OCI-LY7 (cell line): Measurements from ENCODE around the gene RRM1. TPM values are rescaled to one million over a fixed set of nuclear protein-coding genes. Genes with fewer than 3 reads are reported as not detected.
A peak's percentile ranks its signal among the peaks of the same experiment; 100 is the strongest.

ENCODE experiments used
- Bru-seq: library from RNA; stranded (reverse); fragments of 400-500 nt; gene quantifications from one replicate; lab custom pipeline; 2021; lab: Mats Ljungman, UMichigan
- BruChase-seq, 2 experiments: library from RNA; stranded (reverse); fragments of 400-500 nt; gene quantifications; one replicate each; lab custom pipeline; 2021; lab: Mats Ljungman, UMichigan
- BruUV-seq: library from RNA; stranded (reverse); fragments of 400-500 nt; replicated peaks from 2 replicates; lab custom pipeline; 2021; lab: Mats Ljungman, UMichigan
- CTCF ChIA-PET: fragments of 300-600 bp; sonication (Branson Sonifier 250); formaldehyde crosslinking; loops from one replicate; lab custom pipeline; 2022; ENCODE audit warnings: antibody characterized with exemption; ENCODE audit not compliant: unreplicated experiment; lab: Charles Lee
- POLR2A ChIA-PET: fragments of 300-600 bp; sonication (Branson Sonifier 250); formaldehyde crosslinking; loops from one replicate; lab custom pipeline; 2022; ENCODE audit warnings: antibody characterized with exemption; lab: Charles Lee
- DNase-seq: peaks from one replicate; pipeline ENCODE4 v3.0.0-alpha.2; 2015; ENCODE audit warnings: low spot score
- H2AFZ ChIP-seq: fragments of 200-600 bp; sonication (generic), shearing (Covaris generic); 2 replicates; pipeline ENCODE4 v1.6.1; 2014; ENCODE audit warnings: mild to moderate bottlenecking, antibody characterized with exemption, low read length, moderate library complexity
- H3K27ac ChIP-seq: fragments of 200-600 bp; sonication (generic); 2 replicates; pipeline ENCODE4 v1.5.1; 2014; ENCODE audit warnings: mixed run types, low read depth, mild to moderate bottlenecking, moderate library complexity, low read length, inconsistent platforms; ENCODE audit not compliant: poor library complexity, severe bottlenecking
- H3K36me3 ChIP-seq: fragments of 200-600 bp; sonication (generic); 2 replicates; pipeline ENCODE4 v1.6.1; 2014; ENCODE audit warnings: mild to moderate bottlenecking, antibody characterized with exemption, low read length, moderate library complexity, mixed read lengths; ENCODE audit not compliant: insufficient read depth
- H3K4me1 ChIP-seq: fragments of 200-600 bp; sonication (generic); 2 replicates; pipeline ENCODE4 v1.5.1; 2014; ENCODE audit warnings: mild to moderate bottlenecking, low read length; ENCODE audit not compliant: insufficient read depth, poor library complexity, severe bottlenecking
- H3K4me2 ChIP-seq: fragments of 200-600 bp; sonication (generic); 2 replicates; pipeline ENCODE4 v1.6.1; 2014; ENCODE audit warnings: mild to moderate bottlenecking, low read length
- H3K4me3 ChIP-seq: fragments of 200-600 bp; sonication (generic); 2 replicates; pipeline ENCODE4 v1.5.1; 2014; ENCODE audit warnings: mild to moderate bottlenecking, low read depth, low read length; ENCODE audit not compliant: poor library complexity, severe bottlenecking
- H3K79me2 ChIP-seq: fragments of 200-600 bp; sonication (generic); 2 replicates; pipeline ENCODE4 v1.6.1; 2016; ENCODE audit warnings: low read depth, mild to moderate bottlenecking, low read length, moderate library complexity, mixed read lengths; ENCODE audit not compliant: insufficient read depth
- H3K9me2 ChIP-seq: fragments of 200-600 bp; sonication (generic); 2 replicates; pipeline ENCODE4 v1.6.1; 2016; ENCODE audit warnings: mild to moderate bottlenecking, low read length, mixed read lengths; ENCODE audit not compliant: insufficient read depth
- H3K9me3 ChIP-seq: fragments of 200-600 bp; sonication (generic); 2 replicates; pipeline ENCODE4 v1.6.1; 2014; ENCODE audit warnings: mild to moderate bottlenecking, mixed run types, low read length, mixed read lengths
- H4K20me1 ChIP-seq: fragments of 200-600 bp; sonication (generic); 2 replicates; pipeline ENCODE4 v1.6.1; 2014; ENCODE audit warnings: mild to moderate bottlenecking, antibody characterized with exemption, low read length, moderate library complexity, mixed read lengths; ENCODE audit not compliant: insufficient read depth
- EZH2phosphoT487 ChIP-seq: fragments of 200-600 bp; sonication (generic); IDR thresholded peaks from 2 replicates; pipeline ENCODE4 v1.6.1; 2018; ENCODE audit warnings: low read depth, borderline replicate concordance, mild to moderate bottlenecking, mixed run types, antibody characterized with exemption, low read length, moderate library complexity, mixed read lengths
- intact Hi-C: fragments of 100-400 bp; cut with micrococcal nuclease; formaldehyde crosslinking; loops from one replicate; pipeline ENCODE4 v1.10.0; 2022; ENCODE audit not compliant: unreplicated experiment
- long read RNA-seq: library from polyadenylated mRNA; stranded (forward); transcript quantifications from one replicate; pipeline ENCODE4 v2.0.0, GENCODE V29; 2022
- total RNA-seq, 2 experiments: library from RNA; depleted of rRNA in 1 of 2; stranded (reverse); fragments of >200 nt in 1 of 2; shearing (Covaris generic) in 1 of 2; gene quantifications; 2 replicates each; pipeline ENCODE4 v1.2.3, GENCODE V29; 2014 to 2022
- TF ChIP-seq, protein P1 (sequence below): fragments of 200-600 bp; sonication (generic); conservative IDR thresholded peaks from 2 replicates; pipeline ENCODE4 v1.5.1; 2014; ENCODE audit warnings: mild to moderate bottlenecking, antibody characterized with exemption, low read length, moderate library complexity, mixed read lengths

Gene RRM1
- total RNA-seq (2014; rRNA removed; shearing (Covaris generic)) (122 and 123 TPM in 2 replicates), total RNA-seq (2022) (162 and 163 TPM in 2 replicates), Bru-seq, nascent RNA (percentile 92 among the genes with signal in this experiment), BruChase-seq, experiment 1, labeled RNA remaining after a 6-hour chase (percentile 95 among the genes with signal in this experiment), BruChase-seq, experiment 2, labeled RNA remaining after a 2-hour chase (percentile 90 among the genes with signal in this experiment)
- long read RNA-seq, transcript RRM1-201 (19 exons, 3,076 nt) = major isoform, 402 of 463 reads
- long read RNA-seq, partial matches to known transcripts = 34 of 463 reads
- long read RNA-seq, other reads (novel, unspliced or antisense) = 24 of 463 reads

DNA sequence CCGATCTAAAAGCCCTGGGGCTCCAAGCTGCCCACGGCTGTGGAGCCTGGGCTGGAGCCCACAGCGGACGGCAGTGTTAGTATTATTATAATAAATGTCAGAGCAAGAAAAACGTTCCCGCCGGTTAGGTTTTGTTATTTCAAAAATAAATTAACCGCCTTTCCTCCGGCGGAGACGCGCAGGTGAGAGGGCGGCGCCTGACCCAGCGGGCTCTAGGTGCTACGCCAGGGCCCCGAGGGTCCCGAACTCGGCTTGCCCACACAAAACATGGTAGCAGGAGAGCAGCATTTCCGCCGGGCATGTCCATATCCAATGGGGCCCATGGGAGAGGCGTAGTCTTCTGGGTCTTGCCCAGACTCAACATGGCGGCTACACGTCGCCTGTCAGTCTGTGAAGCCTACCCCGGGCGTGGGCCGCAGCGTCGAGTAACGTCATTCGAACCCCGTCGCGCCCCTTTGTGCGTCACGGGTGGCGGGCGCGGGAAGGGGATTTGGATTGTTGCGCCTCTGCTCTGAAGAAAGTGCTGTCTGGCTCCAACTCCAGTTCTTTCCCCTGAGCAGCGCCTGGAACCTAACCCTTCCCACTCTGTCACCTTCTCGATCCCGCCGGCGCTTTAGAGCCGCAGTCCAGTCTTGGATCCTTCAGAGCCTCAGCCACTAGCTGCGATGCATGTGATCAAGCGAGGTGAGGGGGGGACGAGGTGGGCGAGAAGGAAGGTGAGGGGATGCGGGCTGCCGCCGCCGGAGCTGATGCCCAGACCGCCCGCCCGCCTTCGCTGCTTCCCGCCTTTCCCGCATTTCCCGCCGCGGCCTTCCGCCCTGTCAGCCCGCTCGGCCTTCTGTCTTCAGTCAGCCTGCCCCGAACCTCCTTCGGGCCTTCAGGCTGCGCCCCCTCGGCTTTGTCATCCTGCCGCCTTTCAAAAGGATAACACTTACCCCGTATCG, at the start of gene RRM1:
Gene RRM1 (plus strand): TSS at position 452 of the 944 bp plus-strand sequence. CDS start 214 bp downstream, at position 666.
- H2AFZ ChIP-seq = peak within 1 kb of the TSS; percentile 90
- peak within 1 kb of the TSS; percentile 72 for H3K27ac ChIP-seq
- POLR2A ChIA-PET = interaction anchor here (0.6 to 1.6 kb wide), 5 partner anchors 10 to 435 kb away, joined by 3 to 6 read pairs (median 3); partner anchors contain the start of gene STIM1
- peaks cover 40% of the 10 kb centered on the region for H3K4me1 ChIP-seq
- DNase-seq = peak; percentile 97
- intact Hi-C loops = no loop called here
- CTCF ChIA-PET = interaction anchor here (0.6 kb wide), 1 partner anchor 235 kb away, joined by 3 read pairs; no protein-coding TSS in a partner anchor
- TF ChIP-seq EZH2phosphoT487 = no peak
- TF ChIP-seq, protein P1, sequence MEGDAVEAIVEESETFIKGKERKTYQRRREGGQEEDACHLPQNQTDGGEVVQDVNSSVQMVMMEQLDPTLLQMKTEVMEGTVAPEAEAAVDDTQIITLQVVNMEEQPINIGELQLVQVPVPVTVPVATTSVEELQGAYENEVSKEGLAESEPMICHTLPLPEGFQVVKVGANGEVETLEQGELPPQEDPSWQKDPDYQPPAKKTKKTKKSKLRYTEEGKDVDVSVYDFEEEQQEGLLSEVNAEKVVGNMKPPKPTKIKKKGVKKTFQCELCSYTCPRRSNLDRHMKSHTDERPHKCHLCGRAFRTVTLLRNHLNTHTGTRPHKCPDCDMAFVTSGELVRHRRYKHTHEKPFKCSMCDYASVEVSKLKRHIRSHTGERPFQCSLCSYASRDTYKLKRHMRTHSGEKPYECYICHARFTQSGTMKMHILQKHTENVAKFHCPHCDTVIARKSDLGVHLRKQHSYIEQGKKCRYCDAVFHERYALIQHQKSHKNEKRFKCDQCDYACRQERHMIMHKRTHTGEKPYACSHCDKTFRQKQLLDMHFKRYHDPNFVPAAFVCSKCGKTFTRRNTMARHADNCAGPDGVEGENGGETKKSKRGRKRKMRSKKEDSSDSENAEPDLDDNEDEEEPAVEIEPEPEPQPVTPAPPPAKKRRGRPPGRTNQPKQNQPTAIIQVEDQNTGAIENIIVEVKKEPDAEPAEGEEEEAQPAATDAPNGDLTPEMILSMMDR = no peak
- H3K4me3 ChIP-seq = peak within 1 kb of the TSS; percentile 97
- peaks cover 6% of the 10 kb centered on the region for H4K20me1 ChIP-seq
- BruUV-seq = no TSS peak
- H3K36me3 ChIP-seq = peaks cover 37% of the 10 kb centered on the region
- H3K9me3 ChIP-seq = no peaks in the 10 kb centered on the region
- peaks cover 47% of the 10 kb centered on the region for H3K79me2 ChIP-seq
- no peaks in the 10 kb centered on the region for H3K9me2 ChIP-seq
- peak within 1 kb of the TSS; percentile 96 for H3K4me2 ChIP-seq

DNA sequence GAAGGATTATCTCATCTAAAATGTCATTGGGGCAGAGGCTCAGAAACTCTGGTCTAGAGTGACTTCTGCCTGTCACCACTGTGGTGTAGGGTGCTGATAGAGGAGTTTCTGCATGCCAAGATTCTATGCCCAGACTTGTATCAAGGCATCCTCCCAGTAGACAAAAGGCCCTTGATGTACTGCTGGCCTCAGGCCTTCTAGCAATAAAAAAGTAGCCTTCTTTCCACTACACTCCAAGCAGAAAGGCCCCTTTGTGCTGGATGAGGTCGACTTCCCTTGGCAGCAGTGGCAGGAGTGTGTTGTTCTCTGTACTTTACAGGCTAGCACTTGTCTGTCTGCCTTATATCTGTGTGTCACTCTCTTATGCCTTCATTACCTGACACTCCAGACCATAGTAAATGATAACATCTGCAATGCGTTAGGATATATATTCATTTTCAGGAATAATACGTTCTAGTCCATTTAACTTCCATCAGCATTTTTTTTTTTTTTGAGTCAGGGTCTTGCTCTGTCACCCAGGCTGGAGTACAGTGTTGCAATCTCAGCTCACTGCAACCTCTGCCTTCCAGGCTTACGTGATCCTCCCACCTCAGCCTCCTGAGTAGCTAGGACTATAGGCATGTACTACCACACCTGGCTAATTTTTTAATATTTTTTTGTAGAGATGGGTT, 49.5 kb upstream of the RRM1 start:
- Histone ChIP-seq H3K79me2 (no peaks in the 10 kb centered on the region), H3K27ac (no peak overlapping the region), H3K9me2 (no peaks in the 10 kb centered on the region), H4K20me1 (no peaks in the 10 kb centered on the region), H2AFZ (no peak overlapping the region), H3K9me3 (no peaks in the 10 kb centered on the region), H3K4me1 (no peaks in the 10 kb centered on the region), H3K36me3 (no peaks in the 10 kb centered on the region), H3K4me2 (no peak overlapping the region), H3K4me3 (no peak overlapping the region)
- DNase-seq = no peak
- intact Hi-C loops = no loop called here
- BruUV-seq = no TSS peak
- CTCF ChIA-PET = no interaction called here
- POLR2A ChIA-PET = interaction anchor here (0.7 kb wide), 1 partner anchor 14 kb away, joined by 4 read pairs; no protein-coding TSS in a partner anchor
- TF ChIP-seq, protein P1 = no peak
- TF ChIP-seq EZH2phosphoT487 = no peak
